Amniotic stem cell (primary cell): Measurements from ENCODE around the gene MAP1LC3C.
A peak's percentile ranks its signal among the peaks of the same experiment; 100 is the strongest.
"Not testable (repeated sequence)": the region's sequence is repeated elsewhere in the genome, so short reads cannot be mapped to it uniquely, and the experiment has no call there.

Experiments
- DNase-seq: peaks from one replicate; lab custom pipeline; 2025; lab: John Stamatoyannopoulos, UW

The MAP1LC3C gene

GRCh38 chr1:241992734-241993133, 6.2 kb downstream of the MAP1LC3C start:
- no peak for DNase-seq

- no peak for DNase-seq
These were observed 8.9 kb downstream of the MAP1LC3C start for GRCh38 chr1:241990040-241990439.

GRCh38 chr1:241988389-241988930, 10.4 kb downstream of the MAP1LC3C start:
- DNase-seq = not testable (repeated sequence)

GRCh38 chr1:241985787-241986186, 13.1 kb downstream of the MAP1LC3C start:
- DNase-seq = peak; percentile 30

- no peak for DNase-seq
These were observed 19.0 kb downstream of the MAP1LC3C start for GRCh38 chr1:241979926-241980325.

GRCh38 chr1:241979071-241979470, 19.8 kb downstream of the MAP1LC3C start:
- DNase-seq = no peak

- DNase-seq = no peak
These were observed 22.7 kb downstream of the MAP1LC3C start for GRCh38 chr1:241976229-241976628.

GRCh38 chr1:241972703-241973369, 26.1 kb downstream of the MAP1LC3C start:
- DNase-seq = no peak

GRCh38 chr1:241968611-241969010, 30.3 kb downstream of the MAP1LC3C start:
- DNase-seq = no peak

GRCh38 chr1:241964550-241965282, 34.2 kb downstream of the MAP1LC3C start:
- no peak for DNase-seq

- DNase-seq = no peak
These were observed 35.2 kb downstream of the MAP1LC3C start for GRCh38 chr1:241963722-241964121.

GRCh38 chr1:241962153-241962552, 36.7 kb downstream of the MAP1LC3C start:
- DNase-seq = no peak

GRCh38 chr1:241957692-241958494, 41.0 kb downstream of the MAP1LC3C start, which contains the start of gene BECN2:
BECN2 (plus strand) TSS chr1:241957767; CDS start chr1:241957767, 0 bp downstream.
- DNase-seq = no peak

- DNase-seq = peak; percentile 66
These were observed 48.5 kb downstream of the MAP1LC3C start for GRCh38 chr1:241950390-241950789.

- no peak for DNase-seq
These were observed 51.5 kb downstream of the MAP1LC3C start for GRCh38 chr1:241947354-241947753.
